ENCODE data around the gene XRCC6. TPM values are rescaled to one million over a fixed set of nuclear protein-coding genes. Genes with fewer than 3 reads are reported as not detected.
"Not testable (repeated sequence)": the region's sequence is repeated elsewhere in the genome, so short reads cannot be mapped to it uniquely, and the experiment has no call there.

Gene XRCC6
- total RNA-seq, 2 donors from 2014 or later, result 203 to 312 TPM

GRCh38 chr22:41664490-41664889 lies 43.4 kb downstream of the XRCC6 start:
- Histone ChIP-seq H3K27me3 (no peaks in the 10 kb centered on the region), H3K9me3 (no peaks in the 10 kb centered on the region), H3K4me3 (no peak overlapping the region), H3K4me1 (no peaks in the 10 kb centered on the region), H3K27ac (no peak overlapping the region), H3K36me3 (peaks cover 26% of the 10 kb centered on the region), H3K9ac (ENCODE audit: low read depth in 2 of 2, low read length in 2 of 2) (no peak overlapping the region)
- TF ChIP-seq, protein P1, sequence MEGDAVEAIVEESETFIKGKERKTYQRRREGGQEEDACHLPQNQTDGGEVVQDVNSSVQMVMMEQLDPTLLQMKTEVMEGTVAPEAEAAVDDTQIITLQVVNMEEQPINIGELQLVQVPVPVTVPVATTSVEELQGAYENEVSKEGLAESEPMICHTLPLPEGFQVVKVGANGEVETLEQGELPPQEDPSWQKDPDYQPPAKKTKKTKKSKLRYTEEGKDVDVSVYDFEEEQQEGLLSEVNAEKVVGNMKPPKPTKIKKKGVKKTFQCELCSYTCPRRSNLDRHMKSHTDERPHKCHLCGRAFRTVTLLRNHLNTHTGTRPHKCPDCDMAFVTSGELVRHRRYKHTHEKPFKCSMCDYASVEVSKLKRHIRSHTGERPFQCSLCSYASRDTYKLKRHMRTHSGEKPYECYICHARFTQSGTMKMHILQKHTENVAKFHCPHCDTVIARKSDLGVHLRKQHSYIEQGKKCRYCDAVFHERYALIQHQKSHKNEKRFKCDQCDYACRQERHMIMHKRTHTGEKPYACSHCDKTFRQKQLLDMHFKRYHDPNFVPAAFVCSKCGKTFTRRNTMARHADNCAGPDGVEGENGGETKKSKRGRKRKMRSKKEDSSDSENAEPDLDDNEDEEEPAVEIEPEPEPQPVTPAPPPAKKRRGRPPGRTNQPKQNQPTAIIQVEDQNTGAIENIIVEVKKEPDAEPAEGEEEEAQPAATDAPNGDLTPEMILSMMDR (IDR thresholded peaks at IDR 0.05), result no peak
- intact Hi-C loops (cut with DNase I), result no loop called here
- no peak for DNase-seq

DNA sequence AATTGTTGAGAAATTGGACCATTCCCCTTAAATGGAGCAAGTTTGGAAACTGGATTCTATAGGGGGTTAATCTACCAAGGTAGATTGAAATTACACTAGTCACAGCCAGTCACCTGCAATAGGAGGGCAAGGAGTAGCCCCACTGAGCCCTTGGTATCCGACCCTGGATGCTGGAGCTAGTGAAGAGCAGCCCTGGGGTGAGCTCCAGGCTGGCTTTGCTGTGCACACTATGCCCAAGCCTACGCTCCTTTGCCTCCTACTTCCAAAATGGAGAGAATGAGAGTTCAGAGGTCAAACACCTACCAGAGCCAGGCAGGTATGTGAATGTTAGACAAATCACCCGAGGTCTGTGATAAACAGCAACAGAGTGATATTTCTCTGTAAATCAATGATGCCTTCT lies 43.9 kb downstream of the XRCC6 start:
- peaks cover 23% of the 10 kb centered on the region for H3K36me3 ChIP-seq
- no peak overlapping the region for H3K4me3 ChIP-seq
- no peaks in the 10 kb centered on the region for H3K27me3 ChIP-seq
- H3K9me3 ChIP-seq, result no peaks in the 10 kb centered on the region
- intact Hi-C loops (cut with DNase I), result no loop called here
- TF ChIP-seq, protein P1 (IDR thresholded peaks at IDR 0.05), result no peak
- no peak overlapping the region for H3K27ac ChIP-seq
- H3K4me1 ChIP-seq, result no peaks in the 10 kb centered on the region
- no peak overlapping the region for H3K9ac ChIP-seq (ENCODE audit: low read depth in 2 of 2, low read length in 2 of 2)
- DNase-seq, result no peak

DNA sequence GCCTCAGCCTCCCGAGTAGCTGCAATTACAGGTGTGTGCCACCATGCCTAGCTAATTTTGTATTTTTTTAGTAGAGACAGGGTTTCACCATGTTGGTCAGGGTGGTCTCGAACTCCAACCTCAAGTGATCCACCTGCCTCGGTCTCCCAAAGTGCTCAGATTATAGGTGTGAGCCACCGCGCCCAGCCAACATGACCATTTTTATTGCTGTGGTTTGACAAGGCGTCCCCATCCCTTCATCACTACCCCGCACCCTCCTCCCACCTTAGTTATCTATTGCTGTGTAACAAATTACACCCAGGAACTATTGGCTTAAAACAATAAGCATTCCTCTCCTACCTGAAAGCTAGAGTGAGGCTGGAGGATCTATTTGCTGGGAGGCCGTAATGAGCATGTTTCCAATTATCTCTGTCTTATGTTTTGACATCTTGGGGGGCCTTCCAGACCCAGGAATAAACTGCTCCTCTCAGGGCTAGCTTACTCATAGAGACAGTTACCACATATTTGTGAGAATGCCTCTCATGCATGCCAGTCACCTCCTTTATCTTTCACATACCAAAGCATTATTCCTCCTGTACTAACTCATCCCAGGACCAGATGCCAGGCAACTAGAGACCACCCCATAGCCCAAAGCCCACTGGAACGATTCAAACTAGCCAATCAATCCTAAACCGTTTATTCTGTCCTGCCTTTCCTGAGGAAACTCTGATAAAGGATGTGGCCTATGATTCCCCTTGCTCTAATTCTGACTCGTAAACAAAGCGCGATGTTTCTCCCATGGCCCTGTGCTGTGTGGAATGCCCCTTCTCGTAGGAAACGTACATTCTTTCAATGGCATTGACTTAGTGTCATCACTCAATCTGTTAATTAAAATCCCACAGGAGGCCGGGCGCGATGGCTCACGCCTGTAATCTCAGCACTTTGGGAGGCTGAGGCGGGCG lies 48.1 kb downstream of the XRCC6 start:
- Histone ChIP-seq H3K9ac (ENCODE audit: low read depth in 2 of 2, low read length in 2 of 2) (no peak overlapping the region), H3K4me1 (no peaks in the 10 kb centered on the region), H3K36me3 (no peaks in the 10 kb centered on the region), H3K27ac (no peak overlapping the region), H3K27me3 (no peaks in the 10 kb centered on the region), H3K4me3 (no peak overlapping the region), H3K9me3 (no peaks in the 10 kb centered on the region)
- intact Hi-C loops (cut with DNase I), result no loop called here
- DNase-seq, result no peak
- TF ChIP-seq, protein P1 (IDR thresholded peaks at IDR 0.05), result no peak

- H3K9me3 ChIP-seq; H3K36me3 ChIP-seq; H3K27ac ChIP-seq; intact Hi-C loops (cut with DNase I); H3K4me1 ChIP-seq; H3K4me3 ChIP-seq; H3K9ac ChIP-seq (ENCODE audit: low read depth in 2 of 2, low read length in 2 of 2); H3K27me3 ChIP-seq: not testable (repeated sequence)
- peak; percentile 37 for DNase-seq
Observed at GRCh38 chr22:41672096-41672495, 51.0 kb downstream of the XRCC6 start.

- DNase-seq, result no peak
- Histone ChIP-seq H3K4me3 (no peak overlapping the region), H3K9ac (ENCODE audit: low read depth in 2 of 2, low read length in 2 of 2) (no peak overlapping the region), H3K36me3 (no peaks in the 10 kb centered on the region), H3K9me3 (no peaks in the 10 kb centered on the region), H3K4me1 (no peaks in the 10 kb centered on the region), H3K27me3 (no peaks in the 10 kb centered on the region), H3K27ac (no peak overlapping the region)
- intact Hi-C loops (cut with DNase I), result no loop called here
- TF ChIP-seq, protein P1 (IDR thresholded peaks at IDR 0.05), result no peak
Observed at GRCh38 chr22:41672780-41673509, 51.9 kb downstream of the XRCC6 start.

Measured in colonic mucosa (tissue), 4 donors.